PC-3 (cell line): Measurements from ENCODE around the gene MVB12B. TPM values are rescaled to one million over a fixed set of nuclear protein-coding genes. Genes with fewer than 3 reads are reported as not detected.
A peak's percentile ranks its signal among the peaks of the same experiment; 100 is the strongest.

Source experiments
- ATAC-seq: fragments of 200-7000 bp; cut with Tn5 transposase; 2 replicates; pipeline ENCODE4 v1.9.1; 2020; ENCODE audit warnings: mild to moderate bottlenecking, moderate library complexity
- BruUV-seq: library from RNA; stranded (reverse); fragments of 400-500 nt; replicated peaks from 2 replicates; lab custom pipeline; 2021; lab: Mats Ljungman, UMichigan
- CTCF ChIA-PET: fragments of 300-600 bp; sonication (Branson Sonifier 250); formaldehyde crosslinking; loops from one replicate; lab custom pipeline; 2022; ENCODE audit warnings: antibody characterized with exemption; lab: Charles Lee
- POLR2A ChIA-PET: fragments of 300-600 bp; sonication (Branson Sonifier 250); formaldehyde crosslinking; loops from one replicate; lab custom pipeline; 2022; ENCODE audit warnings: antibody characterized with exemption; ENCODE audit not compliant: unreplicated experiment; lab: Charles Lee
- DNase-seq: peaks from one replicate; pipeline ENCODE4 v3.0.0-alpha.2; 2015
- H2AFZ ChIP-seq: fragments of 300-600 bp; sonication (generic); 2 replicates; pipeline ENCODE4 v1.6.0; 2016; ENCODE audit warnings: antibody characterized with exemption, low read length
- H3F3A ChIP-seq: fragments of 300-600 bp; sonication (generic); one replicate; pipeline ENCODE4 v1.6.0; 2017; ENCODE audit warnings: antibody characterized with exemption, low read length, control low read depth, mild to moderate bottlenecking; ENCODE audit not compliant: unreplicated experiment
- H3K27ac ChIP-seq: fragments of 300-600 bp; sonication (generic); 2 replicates; pipeline ENCODE4 v1.5.1; 2016; ENCODE audit warnings: mild to moderate bottlenecking, low read length
- H3K27me3 ChIP-seq: fragments of 300-600 bp; sonication (generic); 2 replicates; pipeline ENCODE4 v1.6.1; 2016; ENCODE audit warnings: low read length, mixed read lengths
- H3K36me3 ChIP-seq: fragments of 300-600 bp; sonication (generic); 2 replicates; pipeline ENCODE4 v1.6.1; 2016; ENCODE audit warnings: low read depth, mixed run types, low read length, mixed read lengths
- H3K4me1 ChIP-seq: fragments of 300-600 bp; sonication (generic); 2 replicates; pipeline ENCODE4 v1.5.1; 2016; ENCODE audit warnings: low read length; ENCODE audit not compliant: insufficient read depth
- H3K4me2 ChIP-seq: fragments of 300-600 bp; sonication (generic); 2 replicates; pipeline ENCODE4 v1.6.0; 2016; ENCODE audit warnings: low read length
- H3K4me3 ChIP-seq: fragments of 300-600 bp; sonication (generic); 2 replicates; pipeline ENCODE4 v1.5.1; 2016; ENCODE audit warnings: mild to moderate bottlenecking, low read length, mixed read lengths
- H3K79me2 ChIP-seq: fragments of 300-600 bp; sonication (generic); 2 replicates; pipeline ENCODE4 v1.6.1; 2017; ENCODE audit warnings: low read length, mixed read lengths
- H3K9ac ChIP-seq: fragments of 300-600 bp; sonication (generic); 2 replicates; pipeline ENCODE4 v1.6.0; 2016; ENCODE audit warnings: mild to moderate bottlenecking, low read length
- H3K9me2 ChIP-seq: fragments of 300-600 bp; sonication (generic); replicated peaks from 2 replicates; pipeline ENCODE4 v1.6.1; 2016; ENCODE audit warnings: mixed run types, low read length, mixed read lengths
- H3K9me3 ChIP-seq: fragments of 300-600 bp; sonication (generic); 2 replicates; pipeline ENCODE4 v1.6.1; 2016; ENCODE audit warnings: low read length, mixed read lengths
- H4K20me1 ChIP-seq: fragments of 300-600 bp; sonication (generic); 2 replicates; pipeline ENCODE4 v1.6.1; 2016; ENCODE audit warnings: low read length, mixed read lengths
- CTCF ChIP-seq: fragments of 300-600 bp; sonication (generic); conservative IDR thresholded peaks from 2 replicates; pipeline ENCODE4 v1.5.1; 2017; ENCODE audit warnings: antibody characterized with exemption, low read depth, mild to moderate bottlenecking, low read length
- EZH2 ChIP-seq: fragments of 300-600 bp; sonication (generic); IDR thresholded peaks from one replicate; pipeline ENCODE4 v1.6.1; 2017; ENCODE audit warnings: antibody characterized with exemption, mild to moderate bottlenecking, low read length; ENCODE audit not compliant: unreplicated experiment
- EZH2phosphoT487 ChIP-seq: fragments of 300-600 bp; sonication (generic); IDR thresholded peaks from 2 replicates; pipeline ENCODE4 v1.6.1; 2018; ENCODE audit warnings: mild to moderate bottlenecking, antibody characterized with exemption, low read length, borderline replicate concordance
- intact Hi-C: fragments of 100-400 bp; cut with micrococcal nuclease; formaldehyde crosslinking; loops from 2 replicates; pipeline ENCODE4 v1.9.0; 2023
- total RNA-seq: library from RNA; depleted of rRNA; stranded (reverse); fragments of >200 nt; gene quantifications from 2 replicates; pipeline ENCODE4 v1.2.3, GENCODE V29; 2014

Gene MVB12B
- total RNA-seq, 1 experiment from 2014 or later: 7.2 TPM

GRCh38 chr9:126366366-126367011 lies 39.9 kb downstream of the MVB12B start:
- CTCF ChIA-PET: no interaction called here
- peaks cover 7% of the 10 kb centered on the region for H3F3A ChIP-seq
- H2AFZ ChIP-seq: no peak overlapping the region
- H3K27me3 ChIP-seq: no peaks in the 10 kb centered on the region
- H3K9ac ChIP-seq: no peak overlapping the region
- no peak overlapping the region for H3K4me2 ChIP-seq
- POLR2A ChIA-PET: no interaction called here
- intact Hi-C loops: no loop called here
- peaks cover 7% of the 10 kb centered on the region; the same call in 1 of the 2 replicates for H3K9me3 ChIP-seq
- H4K20me1 ChIP-seq: no peaks in the 10 kb centered on the region
- H3K27ac ChIP-seq: no peak overlapping the region
- no peak for DNase-seq
- no TSS peak for BruUV-seq
- no peak for ATAC-seq
- H3K9me2 ChIP-seq: no peaks in the 10 kb centered on the region
- no peak overlapping the region for H3K4me3 ChIP-seq
- peaks cover 49% of the 10 kb centered on the region for H3K4me1 ChIP-seq
- peaks cover 19% of the 10 kb centered on the region for H3K79me2 ChIP-seq
- no peak for TF ChIP-seq EZH2phosphoT487
- TF ChIP-seq EZH2: no peak
- TF ChIP-seq CTCF: no peak
- H3K36me3 ChIP-seq: 0 out of 2 replicates have a peak, but pooled peaks cover 6% of the 10 kb centered on the region

- Histone ChIP-seq H3K27ac (peak overlapping the region; percentile 37; the same call in 1 of the 2 replicates), H2AFZ (no peak overlapping the region), H3K36me3 (no peaks in the 10 kb centered on the region), H3K4me2 (peak overlapping the region; percentile 54), H3K4me1 (peaks cover 56% of the 10 kb centered on the region), H3K9me3 (peaks cover under 1% of the 10 kb centered on the region; the same call in 1 of the 2 replicates), H3K9ac (no peak overlapping the region), H3K4me3 (no peak overlapping the region), H3K9me2 (no peaks in the 10 kb centered on the region), H4K20me1 (no peaks in the 10 kb centered on the region), H3F3A (peaks cover 7% of the 10 kb centered on the region), H3K27me3 (no peaks in the 10 kb centered on the region), H3K79me2 (peaks cover 16% of the 10 kb centered on the region)
- intact Hi-C loops: no loop called here
- no peak for TF ChIP-seq EZH2phosphoT487
- TF ChIP-seq EZH2: no peak
- TF ChIP-seq CTCF: no peak
- ChIA-PET POLR2A (no interaction called here), CTCF (no interaction called here)
- ATAC-seq: no peak
- BruUV-seq: no TSS peak
- no peak for DNase-seq
These were observed 40.5 kb downstream of the MVB12B start for GRCh38 chr9:126367139-126367538.

- Histone ChIP-seq H2AFZ (no peak overlapping the region), H4K20me1 (no peaks in the 10 kb centered on the region), H3K9ac (no peak overlapping the region), H3F3A (peaks cover 7% of the 10 kb centered on the region), H3K79me2 (peaks cover 16% of the 10 kb centered on the region), H3K36me3 (no peaks in the 10 kb centered on the region), H3K4me2 (peak overlapping the region; percentile 54), H3K27ac (peak overlapping the region; percentile 38), H3K27me3 (no peaks in the 10 kb centered on the region), H3K4me1 (peaks cover 58% of the 10 kb centered on the region), H3K4me3 (no peak overlapping the region), H3K9me2 (no peaks in the 10 kb centered on the region), H3K9me3 (no peaks in the 10 kb centered on the region)
- no TSS peak for BruUV-seq
- intact Hi-C loops: no loop called here
- peak; percentile 12 for ATAC-seq
- CTCF ChIA-PET: interaction anchor here (0.6 kb wide), 1 partner anchor 26 kb away, joined by 3 read pairs; no protein-coding TSS in a partner anchor
- no peak for TF ChIP-seq CTCF
- TF ChIP-seq EZH2phosphoT487: no peak
- no peak for TF ChIP-seq EZH2
- DNase-seq: peak; percentile 66
- POLR2A ChIA-PET: no interaction called here
These were observed 41.0 kb downstream of the MVB12B start for GRCh38 chr9:126367616-126368015.
